ENCODE results near the gene NRF1.
"Not testable (repeated sequence)": the region's sequence is repeated elsewhere in the genome, so short reads cannot be mapped to it uniquely, and the experiment has no call there.

The NRF1 gene

GRCh38 chr7:129588268-129588667, 23.3 kb upstream of the NRF1 start:
- no peak for DNase-seq (ENCODE audit: extremely low spot score)
- POLR2A ChIA-PET, result no interaction called here
- TF ChIP-seq SUZ12 (IDR thresholded peaks at IDR 0.05) (no peak), LEF1 (IDR thresholded peaks at IDR 0.05; ENCODE audit: borderline replicate concordance) (no peak), BHLHE40 (IDR thresholded peaks at IDR 0.05; ENCODE audit: borderline replicate concordance) (no peak), ELF4 (IDR thresholded peaks at IDR 0.05) (no peak), L3MBTL2 (conservative IDR thresholded peaks at IDR 0.05) (no peak), NFRKB (IDR thresholded peaks at IDR 0.05) (no peak)
- CTCF ChIA-PET, result no interaction called here

- POLR2A ChIA-PET, result no interaction called here
- TF ChIP-seq ARNT (IDR thresholded peaks at IDR 0.05) (no peak), SP1 (IDR thresholded peaks at IDR 0.05) (no peak), CTBP1 (IDR thresholded peaks at IDR 0.05; ENCODE audit: borderline replicate concordance) (no peak), NFRKB (IDR thresholded peaks at IDR 0.05) (no peak), PKNOX1 (IDR thresholded peaks at IDR 0.05) (no peak), FOXM1 (IDR thresholded peaks at IDR 0.05; ENCODE audit: borderline replicate concordance) (no peak), FOXK2 (IDR thresholded peaks at IDR 0.05) (no peak), HDGF (IDR thresholded peaks at IDR 0.05; ENCODE audit: borderline replicate concordance) (no peak)
- CTCF ChIA-PET, result no interaction called here
- DNase-seq (ENCODE audit: extremely low spot score), result no peak
Observed at GRCh38 chr7:129591868-129592267, 19.7 kb upstream of the NRF1 start.

GRCh38 chr7:129596386-129596785, 15.1 kb upstream of the NRF1 start:
- POLR2A ChIA-PET; CTCF ChIA-PET; DNase-seq (ENCODE audit: extremely low spot score): not testable (repeated sequence)

GRCh38 chr7:129597672-129598071, 13.8 kb upstream of the NRF1 start:
- CTCF ChIA-PET, result interaction anchor here (0.6 kb wide), 1 partner anchor 39 kb away, joined by 3 read pairs; no protein-coding TSS in a partner anchor
- POLR2A ChIA-PET, result interaction anchor here (1.1 kb wide), 1 partner anchor 10 kb away, joined by 3 read pairs; no protein-coding TSS in a partner anchor
- DNase-seq (ENCODE audit: extremely low spot score), result no peak
- no peak for TF ChIP-seq PKNOX1 (IDR thresholded peaks at IDR 0.05)
- TF ChIP-seq ARNT (IDR thresholded peaks at IDR 0.05), result no peak
- TF ChIP-seq ZNF384 (IDR thresholded peaks at IDR 0.05), result no peak
- TF ChIP-seq L3MBTL2 (conservative IDR thresholded peaks at IDR 0.05), result no peak
- TF ChIP-seq FOXM1 (IDR thresholded peaks at IDR 0.05; ENCODE audit: borderline replicate concordance), result no peak

- POLR2A ChIA-PET, result no interaction called here
- CTCF ChIA-PET, result no interaction called here
- DNase-seq (ENCODE audit: extremely low spot score), result no peak
- no peak for TF ChIP-seq CTBP1 (IDR thresholded peaks at IDR 0.05; ENCODE audit: borderline replicate concordance)
- no peak for TF ChIP-seq ARNT (IDR thresholded peaks at IDR 0.05)
- TF ChIP-seq LEF1 (IDR thresholded peaks at IDR 0.05; ENCODE audit: borderline replicate concordance), result no peak
- TF ChIP-seq ELF4 (IDR thresholded peaks at IDR 0.05), result no peak
- TF ChIP-seq SUZ12 (IDR thresholded peaks at IDR 0.05), result no peak
- TF ChIP-seq TARDBP (IDR thresholded peaks at IDR 0.05), result no peak
- no peak for TF ChIP-seq PKNOX1 (IDR thresholded peaks at IDR 0.05)
- no peak for TF ChIP-seq L3MBTL2 (conservative IDR thresholded peaks at IDR 0.05)
- no peak for TF ChIP-seq FOXA1 (IDR thresholded peaks at IDR 0.05)
- TF ChIP-seq FOXK2 (IDR thresholded peaks at IDR 0.05), result no peak
- no peak for TF ChIP-seq ZNF384 (IDR thresholded peaks at IDR 0.05)
- no peak for TF ChIP-seq HDGF (IDR thresholded peaks at IDR 0.05; ENCODE audit: borderline replicate concordance)
- TF ChIP-seq FOXM1 (IDR thresholded peaks at IDR 0.05; ENCODE audit: borderline replicate concordance), result no peak
- no peak for TF ChIP-seq BHLHE40 (IDR thresholded peaks at IDR 0.05; ENCODE audit: borderline replicate concordance)
Observed at GRCh38 chr7:129599174-129599573, 12.3 kb upstream of the NRF1 start.

GRCh38 chr7:129603594-129603993, 7.9 kb upstream of the NRF1 start:
- POLR2A ChIA-PET, result not testable (repeated sequence)
- CTCF ChIA-PET, result interaction anchor here (0.6 kb wide), 1 partner anchor 45 kb away, joined by 3 read pairs; no protein-coding TSS in a partner anchor

GRCh38 chr7:129604021-129604420, 7.5 kb upstream of the NRF1 start:
- DNase-seq (ENCODE audit: extremely low spot score); POLR2A ChIA-PET: not testable (repeated sequence)
- CTCF ChIA-PET, result interaction anchor here (0.6 kb wide), 1 partner anchor 45 kb away, joined by 3 read pairs; no protein-coding TSS in a partner anchor

More at GRCh38 chr7:129603594-129603993, 7.9 kb upstream of the NRF1 start:
- not testable (repeated sequence) for DNase-seq (ENCODE audit: extremely low spot score)

Measured in HEK293T (cell line).